Fibroblast of peridontal ligament (primary cell): ENCODE results near the gene LDLRAD3.
"Not testable (repeated sequence)": the region's sequence is repeated elsewhere in the genome, so short reads cannot be mapped to it uniquely, and the experiment has no call there.

Source experiments
- DNase-seq: peaks from one replicate; pipeline ENCODE4 v3.0.0-alpha.2; 2010; ENCODE audit errors: extremely low read depth

LDLRAD3 gene

DNA sequence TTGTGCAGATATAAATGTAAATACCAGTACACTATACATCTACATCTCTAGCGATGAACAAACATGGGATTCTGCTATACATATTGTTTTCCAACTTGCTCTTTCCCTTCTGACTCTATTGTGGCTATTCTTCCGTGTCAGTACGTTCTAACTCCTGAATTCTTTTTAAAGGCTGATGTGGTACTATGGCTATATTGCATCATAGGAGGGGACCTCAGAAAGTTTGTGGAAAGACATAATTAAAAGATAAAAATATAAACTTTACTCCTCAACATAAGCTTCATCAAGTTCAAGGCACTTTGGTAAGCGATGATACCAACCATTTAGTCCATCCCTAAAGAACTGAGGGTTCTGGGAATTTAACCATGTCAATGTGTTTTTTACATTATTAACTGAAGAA, 72.8 kb downstream of the LDLRAD3 start:
- no peak for DNase-seq

GRCh38 chr11:36019005-36019596, 75.2 kb downstream of the LDLRAD3 start:
- DNase-seq, result no peak

- DNase-seq, result no peak
Observed at GRCh38 chr11:36019722-36020121, 75.9 kb downstream of the LDLRAD3 start.

GRCh38 chr11:36022882-36023281, 79.0 kb downstream of the LDLRAD3 start:
- no peak for DNase-seq

DNA sequence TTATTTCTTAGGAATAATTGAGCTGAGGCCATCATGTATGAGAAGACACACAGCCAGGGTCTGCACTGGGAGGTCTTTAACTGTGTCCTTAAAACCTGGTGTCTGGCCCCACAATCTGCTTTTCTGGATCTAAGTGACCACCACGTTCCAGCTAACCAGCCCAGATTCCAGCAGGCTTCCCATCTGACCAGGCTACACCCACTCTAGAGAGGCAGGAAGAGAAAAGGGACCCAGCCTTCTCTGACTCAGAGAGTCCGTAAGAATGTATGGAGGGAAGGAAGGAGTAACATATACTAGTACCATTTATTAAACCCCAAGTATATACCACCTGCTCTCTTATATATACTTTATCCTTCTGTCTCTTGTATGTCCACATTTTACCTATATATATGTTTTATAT, 80.1 kb downstream of the LDLRAD3 start:
- DNase-seq, result peak; percentile 32

- DNase-seq, result no peak
Observed at GRCh38 chr11:36024716-36025115, 80.9 kb downstream of the LDLRAD3 start.

GRCh38 chr11:36026315-36026968, 82.6 kb downstream of the LDLRAD3 start:
- DNase-seq, result no peak

- DNase-seq, result no peak
Observed at GRCh38 chr11:36027731-36028130, 83.9 kb downstream of the LDLRAD3 start.

DNA sequence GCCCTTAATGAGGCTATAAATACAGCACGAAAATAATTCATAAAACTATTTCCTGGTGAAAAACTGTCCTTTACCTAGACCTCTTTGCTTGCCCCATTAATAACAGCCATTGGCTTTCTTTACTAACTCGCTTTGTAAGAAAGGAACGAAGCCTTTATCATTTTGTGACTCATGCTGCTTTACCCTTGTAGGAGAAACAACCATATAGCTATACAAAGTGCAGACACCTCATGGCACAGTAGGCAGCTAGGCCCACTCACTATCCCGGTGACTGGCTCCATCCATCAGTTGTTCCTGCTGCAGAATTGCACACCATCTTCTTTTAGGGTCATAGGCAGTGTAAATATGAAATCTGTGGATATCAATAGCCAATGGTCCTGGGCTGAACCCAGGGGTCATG, 85.8 kb downstream of the LDLRAD3 start:
- DNase-seq, result no peak

- peak; percentile 89 for DNase-seq
Observed at GRCh38 chr11:36030731-36031281, 86.9 kb downstream of the LDLRAD3 start.

DNA sequence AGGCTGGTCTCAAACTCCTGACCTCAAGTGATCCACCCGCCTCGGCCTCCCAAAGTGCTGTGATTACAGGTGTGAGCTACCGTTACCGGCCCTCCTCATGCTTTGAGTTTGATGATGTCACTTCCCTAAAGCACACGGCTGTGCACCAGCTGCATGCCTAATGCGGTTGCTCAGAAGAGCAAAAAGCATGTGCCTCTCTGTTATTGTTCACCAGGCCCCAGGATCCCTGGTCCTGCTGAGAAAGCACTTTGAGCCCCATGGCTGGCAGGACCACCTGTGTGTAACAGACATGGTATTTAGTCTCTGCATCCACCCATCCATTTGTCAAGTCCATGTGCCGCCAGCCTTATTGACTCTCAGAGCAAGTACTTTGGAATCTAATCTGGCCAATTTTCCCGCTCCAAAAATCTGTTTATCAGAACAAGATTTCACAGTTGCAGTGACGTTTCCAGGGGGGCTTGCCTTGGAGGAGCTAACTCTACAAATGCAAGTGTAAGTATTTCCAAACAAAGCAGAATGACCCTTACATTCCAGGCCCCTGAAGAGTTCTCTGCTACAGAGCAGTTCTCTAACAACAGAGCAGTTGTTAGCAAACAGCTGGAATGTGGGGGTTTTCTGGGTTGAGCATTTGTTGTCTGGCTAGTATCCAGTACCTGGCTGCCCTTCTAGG, 89.4 kb downstream of the LDLRAD3 start:
- no peak for DNase-seq

GRCh38 chr11:36033936-36034335, 90.1 kb downstream of the LDLRAD3 start:
- no peak for DNase-seq

GRCh38 chr11:36034551-36035331, 90.9 kb downstream of the LDLRAD3 start:
- DNase-seq, result peak; percentile 80

- no peak for DNase-seq
Observed at GRCh38 chr11:36035454-36035853, 91.6 kb downstream of the LDLRAD3 start.

- DNase-seq, result no peak
Observed at GRCh38 chr11:36035999-36036398, 92.1 kb downstream of the LDLRAD3 start.

- no peak for DNase-seq
Observed at GRCh38 chr11:36037031-36037430, 93.2 kb downstream of the LDLRAD3 start.

- DNase-seq, result no peak
Observed at GRCh38 chr11:36038541-36038940, 94.7 kb downstream of the LDLRAD3 start.

- no peak for DNase-seq
Observed at GRCh38 chr11:36039471-36039870, 95.6 kb downstream of the LDLRAD3 start.

- DNase-seq, result peak; percentile 49
Observed at GRCh38 chr11:36041988-36042611, 98.2 kb downstream of the LDLRAD3 start.

GRCh38 chr11:36044636-36045035, 100.8 kb downstream of the LDLRAD3 start:
- no peak for DNase-seq

GRCh38 chr11:36045945-36046344, 102.1 kb downstream of the LDLRAD3 start:
- DNase-seq, result not testable (repeated sequence)

DNA sequence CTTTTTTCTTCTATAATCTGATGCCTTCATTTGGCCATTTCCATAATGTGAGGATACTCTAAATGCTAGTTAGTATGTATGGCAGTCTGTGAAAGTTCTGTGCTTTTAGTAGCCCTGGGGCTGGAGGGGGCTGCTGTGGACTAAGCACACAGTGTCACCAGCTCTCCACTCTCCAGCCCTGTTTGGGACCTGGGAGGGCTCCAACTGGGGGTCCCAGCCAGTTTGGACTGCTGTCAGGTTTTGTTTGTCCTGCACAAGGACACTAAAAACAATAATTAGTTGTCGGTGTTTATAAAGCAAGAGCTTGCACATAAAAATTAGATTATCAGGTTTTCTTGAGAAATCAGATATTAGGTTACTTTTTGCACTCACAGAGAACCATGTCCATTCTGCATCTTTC, 103.1 kb downstream of the LDLRAD3 start:
- DNase-seq, result no peak
